Fibroblast of peridontal ligament (primary cell): ENCODE data around the gene TRAPPC5.
"Not testable (repeated sequence)": the region's sequence is repeated elsewhere in the genome, so short reads cannot be mapped to it uniquely, and the experiment has no call there.

Experiments
- DNase-seq: peaks from one replicate; pipeline ENCODE4 v3.0.0-alpha.2; 2010; ENCODE audit errors: extremely low read depth

TRAPPC5 gene

GRCh38 chr19:7680606-7681339, at the start of gene TRAPPC5:
Gene TRAPPC5 (plus strand): TSS chr19:7680833. CDS start chr19:7682254, 1,421 bp downstream.
- peak; percentile 59 for DNase-seq

- no peak for DNase-seq
These were observed 49.1 kb upstream of the TRAPPC5 start for GRCh38 chr19:7631577-7631976.

DNA sequence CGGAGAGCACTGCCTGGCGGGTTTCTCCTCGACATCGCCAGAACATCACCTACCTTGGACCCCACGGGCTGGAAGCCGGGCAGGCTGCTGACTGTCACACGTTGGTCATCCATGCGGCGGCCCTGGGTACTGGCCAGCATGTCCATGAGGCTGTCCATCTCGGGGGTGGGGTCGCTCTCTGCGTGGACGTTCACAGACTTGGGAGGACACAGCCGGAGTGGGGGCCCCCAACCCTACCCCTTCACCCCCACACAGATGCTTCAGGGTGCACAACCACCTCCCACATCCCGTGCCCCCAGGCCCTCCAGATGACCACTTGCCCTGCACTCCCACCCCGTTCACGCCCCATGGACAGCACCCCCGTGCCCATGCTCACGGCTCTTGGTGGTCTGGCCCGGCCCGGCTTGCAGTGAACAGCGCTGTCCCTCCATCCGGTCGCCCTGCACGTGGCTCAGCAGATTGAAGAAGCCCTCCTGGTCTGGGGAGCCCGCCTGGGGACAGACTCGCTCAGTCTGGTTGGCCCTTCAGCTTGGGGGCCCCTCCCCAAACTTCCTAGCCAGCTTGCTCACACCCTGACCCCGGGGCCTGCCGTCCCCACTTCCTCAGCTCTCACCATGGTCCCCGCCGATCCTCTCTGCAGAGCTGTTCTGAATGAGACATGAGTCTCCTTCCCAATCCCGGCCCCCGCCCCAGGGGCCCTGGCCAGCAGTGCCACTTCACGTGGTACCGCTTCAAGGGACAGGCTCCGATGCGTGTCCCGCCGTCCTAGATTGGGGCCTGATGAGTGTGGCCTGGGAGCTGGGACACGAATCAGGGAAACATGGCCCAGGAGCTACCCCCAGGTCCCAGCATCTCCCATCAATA, 48.1 kb upstream of the TRAPPC5 start:
- no peak for DNase-seq

- DNase-seq = no peak
These were observed 46.9 kb upstream of the TRAPPC5 start, which contains the start of gene PCP2 for GRCh38 chr19:7633698-7634097. Gene PCP2 (minus strand): TSS chr19:7633719. CDS start chr19:7633457, 262 bp downstream.

- DNase-seq = no peak
These were observed 45.0 kb upstream of the TRAPPC5 start for GRCh38 chr19:7635670-7636069.

- DNase-seq = no peak
These were observed 44.3 kb upstream of the TRAPPC5 start for GRCh38 chr19:7636317-7636690.

GRCh38 chr19:7636691-7637373, 43.8 kb upstream of the TRAPPC5 start, which contains the start of gene STXBP2:
Gene STXBP2 (plus strand): TSS chr19:7637110. CDS start chr19:7637150, 40 bp downstream.
- no peak for DNase-seq

GRCh38 chr19:7637374-7638256, 43.0 kb upstream of the TRAPPC5 start:
- no peak for DNase-seq

- DNase-seq = no peak
These were observed 41.7 kb upstream of the TRAPPC5 start for GRCh38 chr19:7638802-7639465.

DNA sequence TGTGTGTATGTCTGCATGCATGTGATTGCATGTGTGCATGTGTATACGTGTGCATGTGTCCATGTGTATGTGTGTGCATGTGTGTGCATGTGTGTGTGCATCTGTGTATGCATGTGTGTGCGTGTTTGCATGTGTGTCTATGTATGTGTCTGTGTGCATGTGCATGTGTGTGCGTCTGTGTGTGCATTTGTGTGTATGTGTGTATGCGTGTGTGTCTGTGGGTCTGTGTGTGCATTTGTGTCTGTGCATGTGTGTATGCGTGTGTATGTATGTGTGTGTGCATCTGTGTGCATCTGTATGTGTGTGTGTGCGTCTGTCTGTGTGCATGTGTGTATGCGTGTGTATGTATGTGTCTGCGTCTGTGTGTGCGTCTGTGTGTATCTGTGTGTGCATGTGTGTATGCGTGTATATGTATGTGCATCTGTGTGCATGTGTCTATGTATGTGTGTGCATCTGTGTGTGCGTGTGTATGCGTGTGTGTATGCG, 40.7 kb upstream of the TRAPPC5 start:
- DNase-seq = no peak

- DNase-seq = no peak
These were observed 39.8 kb upstream of the TRAPPC5 start for GRCh38 chr19:7640803-7641202.

- no peak for DNase-seq
These were observed 39.0 kb upstream of the TRAPPC5 start for GRCh38 chr19:7641290-7642276.

- no peak for DNase-seq
These were observed 38.2 kb upstream of the TRAPPC5 start for GRCh38 chr19:7642295-7643030.

- no peak for DNase-seq
These were observed 37.6 kb upstream of the TRAPPC5 start for GRCh38 chr19:7643031-7643415.

DNA sequence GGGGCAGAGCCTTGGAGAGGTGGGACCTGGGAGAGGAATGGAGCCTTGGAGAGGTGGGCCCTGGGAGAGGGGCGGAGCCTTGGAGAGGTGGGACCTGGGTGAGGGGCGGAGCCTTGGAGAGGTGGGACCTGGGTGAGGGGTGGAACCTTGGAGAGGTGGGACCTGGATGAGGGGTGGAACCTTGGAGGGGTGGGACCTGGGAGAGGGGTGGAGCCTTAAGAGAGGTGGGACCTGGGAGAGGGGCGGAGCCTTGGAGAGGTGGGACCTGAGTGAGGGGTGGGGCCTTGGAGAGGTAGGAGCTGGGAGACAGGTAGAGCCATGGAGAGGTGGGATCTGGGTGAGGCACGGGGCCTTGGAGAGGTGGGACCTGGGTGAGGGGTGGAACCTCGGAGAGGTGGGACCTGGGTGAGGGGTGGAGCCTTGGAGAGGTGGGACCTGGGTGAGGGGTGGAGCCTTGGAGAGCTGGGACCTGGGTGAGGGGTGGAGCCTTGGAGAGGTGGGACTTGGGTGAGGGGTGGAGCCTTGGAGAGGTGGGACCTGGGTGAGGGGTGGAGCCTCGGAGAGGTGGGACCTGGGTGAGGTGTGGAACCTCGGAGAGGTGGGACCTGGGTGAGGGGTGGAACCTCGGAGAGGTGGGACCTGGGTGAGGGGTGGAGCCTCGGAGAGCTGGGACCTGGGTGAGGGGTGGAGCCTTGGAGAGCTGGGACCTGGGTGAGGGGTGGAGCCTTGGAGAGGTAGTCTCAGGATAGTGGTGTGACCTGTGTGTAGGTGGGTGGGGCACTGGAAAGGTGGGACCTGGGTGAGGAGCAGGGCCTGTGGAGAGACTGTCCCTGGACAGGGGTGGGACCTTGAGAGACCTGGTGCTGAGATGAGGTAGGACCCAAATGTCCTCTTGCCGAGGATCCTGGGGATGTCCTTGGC, 36.7 kb upstream of the TRAPPC5 start:
- not testable (repeated sequence) for DNase-seq

GRCh38 chr19:7644550-7644877, 36.1 kb upstream of the TRAPPC5 start:
- no peak for DNase-seq

- no peak for DNase-seq
These were observed 35.5 kb upstream of the TRAPPC5 start for GRCh38 chr19:7645163-7645562.
